ENCODE measurements around the gene OR2V2. TPM values are rescaled to one million over a fixed set of nuclear protein-coding genes. Genes with fewer than 3 reads are reported as not detected.
A peak's percentile ranks its signal among the peaks of the same experiment; 100 is the strongest.

OR2V2 gene
- total RNA-seq, 1 donor from 2014 or later = not detected

GRCh38 chr5:181199881-181200638, 52.7 kb downstream of the OR2V2 start:
- Histone ChIP-seq H3K4me3 (no peak overlapping the region), H3K9me3 (no peaks in the 10 kb centered on the region), H3K27me3 (no peaks in the 10 kb centered on the region), H3K36me3 (no peaks in the 10 kb centered on the region), H3K27ac (no peak overlapping the region), H3K4me1 (peaks cover 14% of the 10 kb centered on the region)
- intact Hi-C loops (cut with DNase I) = no loop called here
- TF ChIP-seq, protein P1, sequence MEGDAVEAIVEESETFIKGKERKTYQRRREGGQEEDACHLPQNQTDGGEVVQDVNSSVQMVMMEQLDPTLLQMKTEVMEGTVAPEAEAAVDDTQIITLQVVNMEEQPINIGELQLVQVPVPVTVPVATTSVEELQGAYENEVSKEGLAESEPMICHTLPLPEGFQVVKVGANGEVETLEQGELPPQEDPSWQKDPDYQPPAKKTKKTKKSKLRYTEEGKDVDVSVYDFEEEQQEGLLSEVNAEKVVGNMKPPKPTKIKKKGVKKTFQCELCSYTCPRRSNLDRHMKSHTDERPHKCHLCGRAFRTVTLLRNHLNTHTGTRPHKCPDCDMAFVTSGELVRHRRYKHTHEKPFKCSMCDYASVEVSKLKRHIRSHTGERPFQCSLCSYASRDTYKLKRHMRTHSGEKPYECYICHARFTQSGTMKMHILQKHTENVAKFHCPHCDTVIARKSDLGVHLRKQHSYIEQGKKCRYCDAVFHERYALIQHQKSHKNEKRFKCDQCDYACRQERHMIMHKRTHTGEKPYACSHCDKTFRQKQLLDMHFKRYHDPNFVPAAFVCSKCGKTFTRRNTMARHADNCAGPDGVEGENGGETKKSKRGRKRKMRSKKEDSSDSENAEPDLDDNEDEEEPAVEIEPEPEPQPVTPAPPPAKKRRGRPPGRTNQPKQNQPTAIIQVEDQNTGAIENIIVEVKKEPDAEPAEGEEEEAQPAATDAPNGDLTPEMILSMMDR (IDR thresholded peaks at IDR 0.05) = no peak
- ATAC-seq (no peak), DNase-seq (no peak)

DNA sequence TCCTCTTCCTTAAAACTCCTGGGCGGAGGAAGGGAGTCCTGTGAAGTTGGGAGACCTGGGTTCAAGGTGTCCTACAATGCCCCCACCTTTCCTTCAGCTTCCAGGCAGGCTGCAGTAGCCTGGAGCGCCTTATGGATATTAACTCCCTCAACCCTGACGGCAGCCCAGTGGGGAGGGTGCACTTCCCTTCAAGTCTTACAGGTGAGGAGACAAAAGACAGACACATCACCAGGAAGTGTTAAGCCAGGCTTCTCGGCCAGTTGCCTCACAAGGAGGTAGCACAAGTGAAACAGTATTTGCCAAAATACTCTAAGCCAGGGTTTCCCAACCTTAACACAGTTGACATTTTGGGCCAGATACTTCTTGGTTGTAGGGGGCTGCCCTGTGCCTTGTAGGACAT, 53.4 kb downstream of the OR2V2 start:
- ATAC-seq = no peak
- Histone ChIP-seq H3K4me1 (peaks cover 16% of the 10 kb centered on the region), H3K4me3 (no peak overlapping the region), H3K27me3 (no peaks in the 10 kb centered on the region), H3K27ac (no peak overlapping the region), H3K36me3 (no peaks in the 10 kb centered on the region), H3K9me3 (no peaks in the 10 kb centered on the region)
- TF ChIP-seq, protein P1 (IDR thresholded peaks at IDR 0.05) = no peak
- intact Hi-C loops (cut with DNase I) = no loop called here
- no peak for DNase-seq

DNA sequence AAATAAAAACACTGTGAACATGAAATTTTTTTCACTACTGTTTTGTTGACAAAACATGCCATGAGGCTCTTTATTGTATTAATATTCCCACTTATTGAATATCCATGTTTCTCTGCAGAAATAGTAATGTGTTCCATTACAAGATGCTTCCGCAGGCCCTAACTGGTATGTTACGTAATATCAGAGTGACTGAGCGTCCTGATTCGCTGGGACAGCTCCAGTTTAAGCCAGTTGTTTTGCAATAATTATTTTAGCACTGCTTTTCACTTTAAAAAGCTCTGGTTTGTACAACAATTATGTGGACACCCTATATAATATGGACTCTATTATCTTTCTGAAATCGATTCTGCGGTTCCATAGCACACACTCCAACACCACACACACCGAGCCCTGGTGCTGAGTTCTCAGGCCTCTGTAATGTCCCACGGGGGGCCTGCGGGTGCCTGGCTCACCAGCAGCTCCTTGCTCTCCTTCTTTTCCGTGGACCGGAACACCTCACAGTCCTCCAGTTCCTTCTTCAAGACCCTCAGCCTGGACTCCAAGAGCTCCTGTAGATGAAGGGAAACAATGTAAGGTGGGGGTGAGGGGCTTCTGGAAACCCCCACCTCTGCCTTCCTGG, 55.8 kb downstream of the OR2V2 start:
- Histone ChIP-seq H3K36me3 (no peaks in the 10 kb centered on the region), H3K9me3 (no peaks in the 10 kb centered on the region), H3K4me1 (peaks cover 24% of the 10 kb centered on the region), H3K4me3 (no peak overlapping the region), H3K27me3 (no peaks in the 10 kb centered on the region), H3K27ac (peak overlapping the region; percentile 14)
- intact Hi-C loops (cut with DNase I) = no loop called here
- no peak for ATAC-seq
- no peak for DNase-seq
- TF ChIP-seq, protein P1 (IDR thresholded peaks at IDR 0.05) = no peak

DNA sequence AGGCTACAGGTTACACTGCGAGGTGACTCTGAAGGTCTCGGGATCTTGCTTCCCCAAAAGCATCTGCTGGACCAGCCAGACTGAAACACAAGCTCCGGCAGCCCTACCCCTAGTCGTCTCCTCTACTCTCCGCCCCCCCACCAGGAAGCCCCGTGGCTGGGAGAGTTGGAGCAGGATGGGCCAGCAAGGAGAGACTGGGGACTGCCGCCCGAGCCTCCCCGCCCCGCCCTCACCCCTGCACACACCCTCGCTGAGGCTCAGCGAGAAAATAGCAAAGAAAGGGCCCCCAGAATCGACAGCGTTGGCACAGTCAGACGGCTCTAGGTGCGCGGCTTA, 56.4 kb downstream of the OR2V2 start:
- H3K27ac ChIP-seq = peak overlapping the region; percentile 14
- TF ChIP-seq, protein P1 (IDR thresholded peaks at IDR 0.05) = no peak
- H3K4me3 ChIP-seq = peak overlapping the region; percentile 66
- no peak for ATAC-seq
- H3K9me3 ChIP-seq = no peaks in the 10 kb centered on the region
- H3K4me1 ChIP-seq = peaks cover 24% of the 10 kb centered on the region
- no peaks in the 10 kb centered on the region for H3K36me3 ChIP-seq
- DNase-seq = no peak
- no peaks in the 10 kb centered on the region for H3K27me3 ChIP-seq
- intact Hi-C loops (cut with DNase I) = no loop called here

DNA sequence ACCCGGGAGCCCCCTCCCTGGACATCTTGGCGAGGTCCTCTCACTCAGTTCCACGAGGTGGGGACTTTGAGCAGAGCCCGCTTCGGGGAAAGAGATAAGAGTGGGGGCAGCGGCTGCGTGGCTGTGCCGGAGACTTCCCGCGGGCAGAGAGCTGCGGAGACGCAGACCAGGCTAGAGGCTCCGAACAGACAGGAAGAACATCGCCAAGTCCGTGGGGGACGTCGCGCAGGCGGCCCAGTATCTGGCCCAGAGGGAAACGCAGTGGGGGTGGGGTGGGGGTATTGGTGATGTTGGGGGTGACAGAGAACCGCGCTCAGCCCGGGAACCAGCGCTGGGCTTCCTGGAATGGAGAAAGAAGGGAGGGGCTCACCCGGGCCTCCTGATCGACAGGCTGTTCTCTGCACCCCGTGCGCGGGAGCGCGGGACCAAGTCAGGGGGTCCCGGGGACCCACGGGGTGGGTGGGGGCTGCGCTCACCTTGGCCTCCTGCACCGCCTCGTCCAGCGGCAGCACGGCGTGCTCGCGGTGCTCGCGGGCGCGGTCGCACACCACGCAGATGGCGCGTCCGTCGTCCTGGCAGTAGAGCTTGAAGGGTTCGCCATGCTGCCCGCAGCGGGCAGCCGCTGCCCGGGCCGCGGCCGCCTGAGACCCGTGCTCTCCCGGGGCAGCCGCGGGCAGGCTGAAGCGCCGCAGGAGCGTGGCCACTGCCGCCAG, 56.9 kb downstream of the OR2V2 start:
- DNase-seq = no peak
- TF ChIP-seq, protein P1 (IDR thresholded peaks at IDR 0.05) = no peak
- H3K9me3 ChIP-seq = no peaks in the 10 kb centered on the region
- peaks cover 24% of the 10 kb centered on the region for H3K4me1 ChIP-seq
- H3K27ac ChIP-seq = peak overlapping the region; percentile 65
- intact Hi-C loops (cut with DNase I) = no loop called here
- H3K36me3 ChIP-seq = no peaks in the 10 kb centered on the region
- no peaks in the 10 kb centered on the region for H3K27me3 ChIP-seq
- ATAC-seq = peak; percentile 18
- peak overlapping the region; percentile 66 for H3K4me3 ChIP-seq
